ENCODE results near the gene VSIG10L. TPM values are rescaled to one million over a fixed set of nuclear protein-coding genes. Genes with fewer than 3 reads are reported as not detected.

VSIG10L gene
- total RNA-seq, 1 donor from 2014 or later: 7.0 TPM

DNA sequence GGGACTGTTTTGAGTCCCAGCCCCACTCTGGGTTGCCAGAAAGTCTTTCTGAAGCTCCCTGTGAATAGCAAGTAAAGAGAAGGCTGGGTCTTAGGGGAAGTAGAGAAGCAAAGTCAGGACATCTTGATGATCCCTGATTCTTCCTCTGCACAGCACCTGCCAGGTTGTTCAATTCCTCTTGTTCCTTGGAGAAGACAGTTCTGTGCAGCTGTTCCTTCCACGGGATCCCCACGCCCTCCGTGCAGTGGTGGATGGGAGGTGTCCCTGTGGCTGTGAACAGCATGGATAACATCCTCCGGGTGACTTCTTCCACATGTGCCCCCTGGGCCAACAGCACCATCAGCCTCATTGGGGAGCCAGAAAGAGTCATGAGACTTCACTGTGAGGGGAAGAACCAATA, 59.6 kb downstream of the VSIG10L start:
- H3K4me3 Mint-ChIP-seq (ENCODE audit: low read depth): no peak overlapping the region
- no peaks in the 10 kb centered on the region for H3K9me3 Mint-ChIP-seq (ENCODE audit: low read depth)
- H3K36me3 Mint-ChIP-seq (ENCODE audit: insufficient read depth): no peaks in the 10 kb centered on the region
- peaks cover 11% of the 10 kb centered on the region for H3K27me3 Mint-ChIP-seq
- no peaks in the 10 kb centered on the region for H3K4me1 Mint-ChIP-seq (ENCODE audit: low read depth)
- no peak overlapping the region for H3K27ac Mint-ChIP-seq
- no peak for DNase-seq (ENCODE audit: low spot score, unreplicated experiment)
- TF ChIP-seq, protein P1, sequence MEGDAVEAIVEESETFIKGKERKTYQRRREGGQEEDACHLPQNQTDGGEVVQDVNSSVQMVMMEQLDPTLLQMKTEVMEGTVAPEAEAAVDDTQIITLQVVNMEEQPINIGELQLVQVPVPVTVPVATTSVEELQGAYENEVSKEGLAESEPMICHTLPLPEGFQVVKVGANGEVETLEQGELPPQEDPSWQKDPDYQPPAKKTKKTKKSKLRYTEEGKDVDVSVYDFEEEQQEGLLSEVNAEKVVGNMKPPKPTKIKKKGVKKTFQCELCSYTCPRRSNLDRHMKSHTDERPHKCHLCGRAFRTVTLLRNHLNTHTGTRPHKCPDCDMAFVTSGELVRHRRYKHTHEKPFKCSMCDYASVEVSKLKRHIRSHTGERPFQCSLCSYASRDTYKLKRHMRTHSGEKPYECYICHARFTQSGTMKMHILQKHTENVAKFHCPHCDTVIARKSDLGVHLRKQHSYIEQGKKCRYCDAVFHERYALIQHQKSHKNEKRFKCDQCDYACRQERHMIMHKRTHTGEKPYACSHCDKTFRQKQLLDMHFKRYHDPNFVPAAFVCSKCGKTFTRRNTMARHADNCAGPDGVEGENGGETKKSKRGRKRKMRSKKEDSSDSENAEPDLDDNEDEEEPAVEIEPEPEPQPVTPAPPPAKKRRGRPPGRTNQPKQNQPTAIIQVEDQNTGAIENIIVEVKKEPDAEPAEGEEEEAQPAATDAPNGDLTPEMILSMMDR (IDR thresholded peaks at IDR 0.05; ENCODE audit: unreplicated experiment): no peak

Other genes with a start within 250 kb of the VSIG10L start
- 7.4 and 7.8 TPM in 2 replicates for gene CTU1, start 233.7 kb downstream of the VSIG10L start, total RNA-seq
- not detected in 2 replicates for gene SIGLEC9, start 217.2 kb downstream of the VSIG10L start, total RNA-seq
- not detected in 2 replicates for gene SIGLEC7, start 199.8 kb downstream of the VSIG10L start, total RNA-seq
- not detected in 2 replicates for gene CD33, start 117.1 kb downstream of the VSIG10L start, total RNA-seq
- gene SIGLECL1, start 91.1 kb downstream of the VSIG10L start, total RNA-seq: not detected in 2 replicates
- gene IGLON5, start 30.5 kb downstream of the VSIG10L start, total RNA-seq: 44.8 and 44.9 TPM in 2 replicates
- gene ETFB, start 24.2 kb upstream of the VSIG10L start, total RNA-seq: 63.2 and 69.5 TPM in 2 replicates
- gene CLDND2, start 26.9 kb upstream of the VSIG10L start, total RNA-seq: 0.73 and 1.4 TPM in 2 replicates
- not detected in 2 replicates for gene NKG7, start 30.5 kb upstream of the VSIG10L start, total RNA-seq
- gene LIM2, start 45.8 kb upstream of the VSIG10L start, total RNA-seq: not detected in 2 replicates
- 0.53 and 0.98 TPM in 2 replicates for gene C19orf84, start 48.5 kb upstream of the VSIG10L start, total RNA-seq
- not detected in 2 replicates for gene SIGLEC10, start 75.5 kb upstream of the VSIG10L start, total RNA-seq
- not detected in 2 replicates for gene SIGLEC8, start 116.3 kb upstream of the VSIG10L start, total RNA-seq
- gene CEACAM18, start 136.4 kb upstream of the VSIG10L start, total RNA-seq: not detected in 2 replicates
- gene SIGLEC12, start 159.7 kb upstream of the VSIG10L start, total RNA-seq: not detected in 2 replicates
- not detected in 2 replicates for gene SIGLEC6, start 189.5 kb upstream of the VSIG10L start, total RNA-seq
- 14.6 and 14.9 TPM in 2 replicates for gene ZNF175, start 229.1 kb upstream of the VSIG10L start, total RNA-seq